Spleen (tissue), 11 donors: ENCODE measurements around the gene PLA2G4B. TPM values are rescaled to one million over a fixed set of nuclear protein-coding genes. Genes with fewer than 3 reads are reported as not detected.
A peak's percentile ranks its signal among the peaks of the same experiment; 100 is the strongest.

Experiments
- DNase-seq: peaks from one replicate; pipeline ENCODE4 v3.0.0-alpha.2; 2020
- H3K27ac ChIP-seq, 8 donors: fragments of 200-600 bp; sonication (generic) in 7 of 8; 1 replicate in 4 of 8; 2 replicates in 4 of 8; pipeline versions ENCODE4 v1.5.0 to v1.8.0; 2016 to 2021; ENCODE audit warnings: inconsistent platforms in 4 of 8, mild to moderate bottlenecking in 4 of 8, moderate library complexity in 1 of 8
- H3K27me3 ChIP-seq, 7 donors: fragments of 200-600 bp; sonication (generic) in 6 of 7; replicated peaks in 1 of 7; 1 replicate in 4 of 7; 2 replicates in 3 of 7; pipeline versions ENCODE4 v1.5.0 to v1.8.0; 2016 to 2021; ENCODE audit warnings: inconsistent platforms in 3 of 7, mild to moderate bottlenecking in 1 of 7
- H3K36me3 ChIP-seq, 6 donors: fragments of 200-600 bp; sonication (generic) in 5 of 6; 1 replicate in 4 of 6; 2 replicates in 2 of 6; pipeline versions ENCODE4 v1.5.0 to v1.8.0; 2016 to 2021; ENCODE audit warnings: inconsistent platforms in 2 of 6
- H3K4me1 ChIP-seq, 6 donors: fragments of 200-600 bp; sonication (generic) in 5 of 6; 1 replicate in 3 of 6; 2 replicates in 3 of 6; pipeline versions ENCODE4 v1.5.0 to v1.8.0; 2016 to 2021; ENCODE audit warnings: inconsistent platforms in 3 of 6
- H3K4me3 ChIP-seq, 8 donors: fragments of 200-600 bp; sonication (generic) in 7 of 8; 1 replicate in 4 of 8; 2 replicates in 4 of 8; pipeline versions ENCODE4 v1.5.0 to v1.8.0; 2016 to 2021; ENCODE audit warnings: inconsistent platforms in 4 of 8, mild to moderate bottlenecking in 4 of 8, moderate library complexity in 2 of 8
- H3K9me3 ChIP-seq, 8 donors: fragments of 200-600 bp; sonication (generic) in 7 of 8; 1 replicate in 4 of 8; 2 replicates in 4 of 8; pipeline versions ENCODE4 v1.5.0 to v1.8.0; 2016 to 2021; ENCODE audit warnings: inconsistent platforms in 4 of 8
- CTCF ChIP-seq, 11 experiments: fragments of 200-600 bp in 7 of 11; fragments of 450-650 bp in 4 of 11; sonication (generic) in 4 of 11; IDR thresholded peaks in 8 of 11; conservative IDR thresholded peaks in 3 of 11; 1 replicate in 7 of 11; 2 replicates in 4 of 11; pipeline versions ENCODE4 v1.4.0 to v1.8.0; 2016 to 2021; ENCODE audit warnings: antibody characterized with exemption in 11 of 11, inconsistent platforms in 4 of 11, mild to moderate bottlenecking in 1 of 11
- POLR2A ChIP-seq, 3 donors: fragments of 450-650 bp; IDR thresholded peaks; one replicate each; pipeline ENCODE4 v1.5.1; 2017; ENCODE audit warnings: antibody characterized with exemption in 3 of 3, mild to moderate bottlenecking in 1 of 3
- POLR2AphosphoS5 ChIP-seq, 3 donors: sonication (generic); formaldehyde crosslinking; IDR thresholded peaks; one replicate each; pipeline ENCODE4 v1.5.1; 2017; ENCODE audit warnings: antibody characterized with exemption in 3 of 3
- WGBS, 5 donors: extraction: QIAGEN DNeasy Blood & Tissue Kit in 3 of 5; methylation state at CpG; one replicate each; pipeline versions ENCODE4 v1.1.5 to v1.1.7; 2013 to 2018; 5-methylcytosine and 5-hydroxymethylcytosine counted together
- intact Hi-C: fragments of 100-400 bp; cut with DNase I; formaldehyde crosslinking; loops from one replicate; pipeline ENCODE4 v1.15.0; 2023; ENCODE audit warnings: low total_unique reads
- polyA plus RNA-seq, 3 donors: library from polyadenylated mRNA; stranded (reverse); fragments of 200-250 nt; gene quantifications; one replicate each; pipeline ENCODE4 v1.2.1, GENCODE V29; 2013
- total RNA-seq, 7 donors: library from RNA; depleted of rRNA in 3 of 7; stranded (reverse); fragments of >200 nt in 3 of 7; fragmentation: NEBNext Ultra II Directional in 4 of 7; extraction: Animal tissue kit (Norgen Biotek cat#: 25700) in 4 of 7; gene quantifications; one replicate each; pipeline versions ENCODE4 v1.1.0 to v1.2.1, GENCODE V29; 2016 to 2021
- donor health status: healthy with polysubstance abuse.
- donor health status: DM: no; HTN: no; CAD: no; lungs with moderate emphysema.
- donor health status: DM: no; HTN: no; CAD: no.
- donor health status: Bipolar disorder and iron deficiency.
- donor health status: healthy.
- donor health status: DM: no; HTN: no; CAD: no.
- donor health status: DM: yes; HTN: yes; CAD: no.

The PLA2G4B gene
- total and polyA plus RNA-seq, 10 donors = 4.0 to 20.8 (median 11.8) TPM

DNA sequence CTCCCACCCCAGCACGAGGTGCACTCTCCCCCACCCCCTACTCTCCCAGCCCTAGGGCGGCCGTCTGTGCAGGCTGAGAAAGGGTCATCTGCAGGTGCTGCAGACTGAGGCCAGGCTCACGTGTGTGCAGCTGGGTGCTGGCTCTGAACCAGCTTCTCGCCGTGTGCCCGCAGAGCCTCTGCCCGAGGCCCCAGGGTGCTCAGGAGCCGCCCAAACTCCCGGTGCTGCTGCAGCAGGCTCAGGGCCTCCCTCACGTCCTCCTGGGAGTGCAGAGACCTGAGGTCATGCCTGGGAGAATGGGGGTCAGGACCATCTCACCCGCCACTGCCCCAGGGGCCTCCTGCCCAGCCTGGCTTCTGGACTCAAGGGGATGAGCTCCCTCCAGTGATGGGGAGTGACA, 38.0 kb downstream of the PLA2G4B start:
- no peaks in the 10 kb centered on the region for H3K9me3 ChIP-seq
- peaks cover 0 to 7% (median 3%) of the 10 kb centered on the region in 6 donors for H3K4me1 ChIP-seq
- 70 to 86% (median 81%) methylated on average over 6 to 12 of the region's 12 CpGs for WGBS, 5 donors
- no peaks in the 10 kb centered on the region for H3K36me3 ChIP-seq
- DNase-seq = peak; percentile 68
- intact Hi-C loops = no loop called here
- H3K27ac ChIP-seq = no peak overlapping the region
- H3K27me3 ChIP-seq = peaks cover 0 to 63% (median 4%) of the 10 kb centered on the region in 7 donors
- H3K4me3 ChIP-seq = no peak overlapping the region
- TF ChIP-seq POLR2A (IDR thresholded peaks at IDR 0.05) (no peak), CTCF (IDR thresholded peaks at IDR 0.05 in 8 of 11, conservative IDR thresholded peaks at IDR 0.05 in 3 of 11) (no peak), POLR2AphosphoS5 (IDR thresholded peaks at IDR 0.05) (no peak)

DNA sequence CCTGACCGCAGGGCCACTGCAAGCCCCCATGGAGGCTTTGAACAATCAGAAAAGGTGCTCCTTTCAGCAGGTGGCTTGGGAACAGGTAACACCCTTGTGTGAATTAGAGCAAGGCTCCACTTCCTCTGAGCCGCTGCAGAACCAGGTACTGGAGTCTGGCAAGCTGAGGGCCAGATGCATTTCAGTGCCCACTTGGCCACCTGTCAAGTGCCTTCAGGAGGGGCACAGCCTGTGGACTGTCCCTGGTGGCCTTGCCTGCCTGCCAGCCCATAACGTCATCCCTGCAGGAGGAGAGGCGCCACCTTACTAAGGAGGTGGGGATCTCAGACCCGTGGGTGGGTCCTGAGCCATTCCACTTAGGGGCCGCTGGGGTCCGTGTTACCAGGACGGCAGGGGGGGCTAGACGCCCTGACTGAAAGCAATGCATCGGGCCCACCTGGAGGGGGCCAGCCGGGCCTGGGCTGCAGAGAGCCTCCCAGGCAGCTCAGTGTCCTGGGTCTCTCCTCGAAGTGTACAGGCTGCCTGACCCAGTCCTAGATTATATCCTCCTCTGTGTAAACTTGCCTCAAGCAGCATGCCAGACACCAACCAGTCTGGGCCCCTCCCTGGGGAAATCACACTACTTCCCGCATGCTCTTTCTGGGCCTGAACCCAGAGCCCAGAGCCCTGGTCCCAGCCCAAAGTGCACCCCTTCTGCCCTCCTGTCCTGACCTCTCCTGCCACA, 39.1 kb downstream of the PLA2G4B start:
- no peaks in the 10 kb centered on the region for H3K9me3 ChIP-seq
- H3K4me1 ChIP-seq = peaks cover 3 to 18% (median 14%) of the 10 kb centered on the region in 6 donors
- no peaks in the 10 kb centered on the region for H3K36me3 ChIP-seq
- TF ChIP-seq POLR2A (IDR thresholded peaks at IDR 0.05) = no peak
- no peak for TF ChIP-seq POLR2AphosphoS5 (IDR thresholded peaks at IDR 0.05)
- no peak for TF ChIP-seq CTCF (IDR thresholded peaks at IDR 0.05 in 8 of 11, conservative IDR thresholded peaks at IDR 0.05 in 3 of 11)
- intact Hi-C loops = no loop called here
- WGBS, 5 donors = 84 to 91% (median 87%) methylated on average over 8 to 13 of the region's 13 CpGs
- H3K4me3 ChIP-seq = no peak overlapping the region
- H3K27ac ChIP-seq = no peak overlapping the region
- peaks cover 0 to 74% (median 13%) of the 10 kb centered on the region in 7 donors for H3K27me3 ChIP-seq
- DNase-seq = peak; percentile 68

DNA sequence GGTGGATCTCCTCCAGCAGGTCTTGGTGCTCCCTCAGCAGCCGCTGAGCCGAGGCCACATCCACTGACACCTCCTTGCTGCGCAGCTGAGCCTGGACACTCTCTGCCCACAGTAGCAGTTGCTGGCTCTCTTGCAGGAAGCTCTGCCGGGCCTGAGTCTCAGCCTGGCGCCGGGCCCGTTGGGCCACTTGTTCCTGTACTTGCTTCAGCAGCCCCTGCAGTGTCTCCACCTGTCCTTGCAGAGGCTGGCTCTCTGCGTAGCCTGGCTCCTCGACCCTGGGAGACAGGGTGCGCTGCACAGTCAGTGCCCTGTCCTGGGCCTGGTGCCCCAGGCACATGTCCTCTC, 39.7 kb downstream of the PLA2G4B start:
- Histone ChIP-seq H3K4me1 (peaks cover 4 to 22% (median 17%) of the 10 kb centered on the region in 6 donors), H3K27me3 (peaks cover 0 to 72% (median 13%) of the 10 kb centered on the region in 7 donors), H3K27ac (no peak overlapping the region), H3K4me3 (no peak overlapping the region), H3K36me3 (no peaks in the 10 kb centered on the region), H3K9me3 (no peaks in the 10 kb centered on the region)
- TF ChIP-seq POLR2AphosphoS5 (IDR thresholded peaks at IDR 0.05) (no peak), CTCF (IDR thresholded peaks at IDR 0.05 in 8 of 11, conservative IDR thresholded peaks at IDR 0.05 in 3 of 11) (no peak), POLR2A (IDR thresholded peaks at IDR 0.05) (no peak)
- intact Hi-C loops = no loop called here
- WGBS, 5 donors = 81 to 95% (median 91%) methylated on average over 7 to 10 of the region's 10 CpGs
- no peak for DNase-seq

- Histone ChIP-seq H3K36me3 (no peaks in the 10 kb centered on the region), H3K27ac (no peak overlapping the region), H3K4me3 (no peak overlapping the region), H3K27me3 (peaks cover 0 to 64% (median 13%) of the 10 kb centered on the region in 7 donors), H3K4me1 (peaks cover 4 to 22% (median 17%) of the 10 kb centered on the region in 6 donors), H3K9me3 (no peaks in the 10 kb centered on the region)
- no peak for DNase-seq
- 89 to 98% (median 92%) methylated on average over 5 to 10 of the region's 10 CpGs for WGBS, 5 donors
- intact Hi-C loops = no loop called here
- TF ChIP-seq POLR2A (IDR thresholded peaks at IDR 0.05) (no peak), POLR2AphosphoS5 (IDR thresholded peaks at IDR 0.05) (no peak), CTCF (IDR thresholded peaks at IDR 0.05 in 8 of 11, conservative IDR thresholded peaks at IDR 0.05 in 3 of 11) (no peak)
These were observed 40.7 kb downstream of the PLA2G4B start for GRCh38 chr15:41879321-41879845.
